ENCODE data around the gene SLCO1A2.

GRCh38 chr12:21257172-21257571, 77.5 kb downstream of the SLCO1A2 start:
- no peak for TF ChIP-seq CTCF (IDR thresholded peaks at IDR 0.05; ENCODE audit: low read depth, low read length)
- TF ChIP-seq EZH2phosphoT487 (IDR thresholded peaks at IDR 0.05; ENCODE audit: low read depth): no peak
